ENCODE results near the gene GNAS. TPM values are rescaled to one million over a fixed set of nuclear protein-coding genes. Genes with fewer than 3 reads are reported as not detected.
"Not testable (repeated sequence)": the region's sequence is repeated elsewhere in the genome, so short reads cannot be mapped to it uniquely, and the experiment has no call there.

The GNAS gene
- total RNA-seq, 1 experiment from 2014 or later: 416 TPM

- no peak for DNase-seq (ENCODE audit: low spot score)
Observed at GRCh38 chr20:58926802-58927489, 74.4 kb downstream of the GNAS start.

GRCh38 chr20:58927490-58928061, 75.1 kb downstream of the GNAS start:
- no peak for DNase-seq (ENCODE audit: low spot score)

- no peak for DNase-seq (ENCODE audit: low spot score)
Observed at GRCh38 chr20:58930496-58930895, 78.0 kb downstream of the GNAS start.

- no peak for DNase-seq (ENCODE audit: low spot score)
Observed at GRCh38 chr20:58932170-58932569, 79.7 kb downstream of the GNAS start.

GRCh38 chr20:58938078-58938477, 85.6 kb downstream of the GNAS start:
- DNase-seq (ENCODE audit: low spot score): no peak

GRCh38 chr20:58938541-58938940, 86.0 kb downstream of the GNAS start:
- DNase-seq (ENCODE audit: low spot score): no peak

- no peak for DNase-seq (ENCODE audit: low spot score)
Observed at GRCh38 chr20:58941471-58941870, 89.0 kb downstream of the GNAS start.

- DNase-seq (ENCODE audit: low spot score): no peak
Observed at GRCh38 chr20:58942549-58942948, 90.0 kb downstream of the GNAS start.

- no peak for DNase-seq (ENCODE audit: low spot score)
Observed at GRCh38 chr20:58944610-58945009, 92.1 kb downstream of the GNAS start.

GRCh38 chr20:58945965-58946631, 93.6 kb downstream of the GNAS start:
- no peak for DNase-seq (ENCODE audit: low spot score)

GRCh38 chr20:58947797-58948388, 95.4 kb downstream of the GNAS start:
- not testable (repeated sequence) for DNase-seq (ENCODE audit: low spot score)

GRCh38 chr20:58950603-58951002, 98.1 kb downstream of the GNAS start:
- no peak for DNase-seq (ENCODE audit: low spot score)

- DNase-seq (ENCODE audit: low spot score): no peak
Observed at GRCh38 chr20:58953050-58953449, 100.5 kb downstream of the GNAS start.

- DNase-seq (ENCODE audit: low spot score): no peak
Observed at GRCh38 chr20:58956078-58956477, 103.6 kb downstream of the GNAS start.

GRCh38 chr20:58959652-58960051, 107.1 kb downstream of the GNAS start:
- no peak for DNase-seq (ENCODE audit: low spot score)

Other genes with a start within 250 kb of the GNAS start
- gene STX16, start 201.4 kb upstream of the GNAS start, total RNA-seq (2014; rRNA removed; shearing (Covaris generic)): 10.9 and 13.5 TPM in 2 replicates
- gene NPEPL1, start 159.9 kb upstream of the GNAS start, total RNA-seq (2014; rRNA removed; shearing (Covaris generic)): 5.9 and 7.2 TPM in 2 replicates
- gene GNAS-AS1, start 1.8 kb upstream of the GNAS start, total RNA-seq (2014; rRNA removed; shearing (Covaris generic)): 1.1 and 1.8 TPM in 2 replicates
- 81.4 and 102 TPM in 2 replicates for gene NELFCD, start 128.5 kb downstream of the GNAS start, total RNA-seq (2014; rRNA removed; shearing (Covaris generic))
- 228 and 320 TPM in 2 replicates for gene CTSZ, start 154.5 kb downstream of the GNAS start, total RNA-seq (2014; rRNA removed; shearing (Covaris generic))
- 0.36 and 0.64 TPM in 2 replicates for gene TUBB1, start 166.7 kb downstream of the GNAS start, total RNA-seq (2014; rRNA removed; shearing (Covaris generic))
- gene ATP5F1E, start 179.6 kb downstream of the GNAS start, total RNA-seq (2014; rRNA removed; shearing (Covaris generic)): 37.0 and 41.4 TPM in 2 replicates
- 152 and 196 TPM in 2 replicates for gene PRELID3B, start 190.1 kb downstream of the GNAS start, total RNA-seq (2014; rRNA removed; shearing (Covaris generic))